Gastrocnemius medialis (tissue), 4 donors: Measurements from ENCODE around the gene COL6A1.

ENCODE experiments used
- CTCF ChIP-seq, 5 experiments: fragments of 450-650 bp in 3 of 5; fragments of 200-600 bp in 2 of 5; sonication (generic) in 2 of 5; IDR thresholded peaks in 4 of 5; conservative IDR thresholded peaks in 1 of 5; 1 replicate in 4 of 5; 2 replicates in 1 of 5; pipeline ENCODE4 v1.5.1; 2016 to 2019; ENCODE audit warnings: antibody characterized with exemption in 5 of 5, mild to moderate bottlenecking in 3 of 5, moderate library complexity in 3 of 5
- POLR2A ChIP-seq, 2 donors: fragments of 450-650 bp; IDR thresholded peaks; one replicate each; pipeline ENCODE4 v1.6.1; 2017; ENCODE audit warnings: antibody characterized with exemption in 2 of 2, mild to moderate bottlenecking in 2 of 2, moderate library complexity in 2 of 2

- TF ChIP-seq POLR2A (IDR thresholded peaks at IDR 0.05) (no peak), CTCF (IDR thresholded peaks at IDR 0.05 in 4 of 5, conservative IDR thresholded peaks at IDR 0.05 in 1 of 5) (no peak)
Observed at GRCh38 chr21:46012154-46012553, 30.6 kb downstream of the COL6A1 start.
